ELF-1 (cell line): ENCODE results near the gene MXD4.
"Not testable (repeated sequence)": the region's sequence is repeated elsewhere in the genome, so short reads cannot be mapped to it uniquely, and the experiment has no call there.

Source experiments
- DNase-seq: peaks from one replicate; pipeline ENCODE4 v3.0.0-alpha.2; 2016; ENCODE audit warnings: low read depth, low spot score

Gene MXD4

GRCh38 chr4:2275546-2276251 is 13.8 kb upstream of the MXD4 start:
- no peak for DNase-seq

GRCh38 chr4:2275044-2275397 is 13.1 kb upstream of the MXD4 start:
- DNase-seq = not testable (repeated sequence)

GRCh38 chr4:2274320-2275043 is 12.6 kb upstream of the MXD4 start:
- no peak for DNase-seq

- DNase-seq = no peak
These were observed 11.9 kb upstream of the MXD4 start for GRCh38 chr4:2273657-2274319.

- DNase-seq = no peak
These were observed 11.3 kb upstream of the MXD4 start for GRCh38 chr4:2273221-2273620.

- DNase-seq = no peak
These were observed 10.9 kb upstream of the MXD4 start for GRCh38 chr4:2272828-2273120.

GRCh38 chr4:2272026-2272827 is 10.3 kb upstream of the MXD4 start:
- DNase-seq = no peak

GRCh38 chr4:2271279-2272025 is 9.5 kb upstream of the MXD4 start:
- DNase-seq = no peak

- no peak for DNase-seq
These were observed 8.6 kb upstream of the MXD4 start for GRCh38 chr4:2270341-2271165.

GRCh38 chr4:2269618-2270163 is 7.8 kb upstream of the MXD4 start:
- DNase-seq = no peak

- DNase-seq = no peak
These were observed 7.3 kb upstream of the MXD4 start for GRCh38 chr4:2269206-2269531.

- DNase-seq = no peak
These were observed 6.7 kb upstream of the MXD4 start for GRCh38 chr4:2268357-2269205.

- DNase-seq = no peak
These were observed 5.9 kb upstream of the MXD4 start for GRCh38 chr4:2267841-2268240.

- DNase-seq = no peak
These were observed 5.5 kb upstream of the MXD4 start for GRCh38 chr4:2267320-2267811.

- no peak for DNase-seq
These were observed 4.9 kb upstream of the MXD4 start for GRCh38 chr4:2266821-2267220.

- DNase-seq = no peak
These were observed 4.3 kb upstream of the MXD4 start for GRCh38 chr4:2266181-2266580.

- no peak for DNase-seq
These were observed 3.5 kb upstream of the MXD4 start for GRCh38 chr4:2265113-2266110.

GRCh38 chr4:2264481-2265041 is 2.7 kb upstream of the MXD4 start:
- DNase-seq = no peak
